Sigmoid colon (tissue), 4 donors: ENCODE results near the gene FMO3.

Experiments
- EP300 ChIP-seq, 4 donors: sonication (generic); formaldehyde crosslinking; IDR thresholded peaks; one replicate each; pipeline ENCODE4 v1.6.1; 2017; ENCODE audit warnings: antibody characterized with exemption in 4 of 4
- POLR2A ChIP-seq, 2 donors: fragments of 450-650 bp; IDR thresholded peaks; one replicate each; pipeline ENCODE4 v1.6.1; 2016; ENCODE audit warnings: antibody characterized with exemption in 2 of 2, mild to moderate bottlenecking in 2 of 2, moderate library complexity in 2 of 2
- POLR2AphosphoS5 ChIP-seq, 4 donors: sonication (generic); formaldehyde crosslinking; IDR thresholded peaks; one replicate each; pipeline ENCODE4 v1.6.1; 2017; ENCODE audit warnings: antibody characterized with exemption in 4 of 4
- TF ChIP-seq, protein P1 (sequence below), 4 experiments: fragments of 450-650 bp in 3 of 4; fragments of 200-600 bp in 1 of 4; IDR thresholded peaks; one replicate each; pipeline ENCODE4 v1.5.1; 2016 to 2019; ENCODE audit warnings: antibody characterized with exemption in 4 of 4, mild to moderate bottlenecking in 3 of 4, moderate library complexity in 2 of 4

DNA sequence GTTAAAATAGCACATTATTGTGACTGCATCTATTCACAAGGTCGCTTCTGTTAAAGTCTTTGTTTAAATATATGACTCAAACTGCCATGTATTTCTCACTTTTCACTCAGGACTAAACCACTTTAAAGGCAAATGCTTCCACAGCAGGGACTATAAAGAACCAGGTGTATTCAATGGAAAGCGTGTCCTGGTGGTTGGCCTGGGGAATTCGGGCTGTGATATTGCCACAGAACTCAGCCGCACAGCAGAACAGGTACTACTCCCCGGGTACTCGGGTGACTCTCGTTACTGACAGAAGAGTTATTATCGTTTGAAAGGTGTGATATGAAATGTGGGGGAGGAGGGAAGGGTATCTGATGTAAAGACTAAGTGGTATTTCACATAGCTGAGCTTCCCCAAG lies 17.3 kb downstream of the FMO3 start:
- TF ChIP-seq POLR2A (IDR thresholded peaks at IDR 0.05) (no peak), POLR2AphosphoS5 (IDR thresholded peaks at IDR 0.05) (no peak), EP300 (IDR thresholded peaks at IDR 0.05) (no peak)
- TF ChIP-seq, protein P1, sequence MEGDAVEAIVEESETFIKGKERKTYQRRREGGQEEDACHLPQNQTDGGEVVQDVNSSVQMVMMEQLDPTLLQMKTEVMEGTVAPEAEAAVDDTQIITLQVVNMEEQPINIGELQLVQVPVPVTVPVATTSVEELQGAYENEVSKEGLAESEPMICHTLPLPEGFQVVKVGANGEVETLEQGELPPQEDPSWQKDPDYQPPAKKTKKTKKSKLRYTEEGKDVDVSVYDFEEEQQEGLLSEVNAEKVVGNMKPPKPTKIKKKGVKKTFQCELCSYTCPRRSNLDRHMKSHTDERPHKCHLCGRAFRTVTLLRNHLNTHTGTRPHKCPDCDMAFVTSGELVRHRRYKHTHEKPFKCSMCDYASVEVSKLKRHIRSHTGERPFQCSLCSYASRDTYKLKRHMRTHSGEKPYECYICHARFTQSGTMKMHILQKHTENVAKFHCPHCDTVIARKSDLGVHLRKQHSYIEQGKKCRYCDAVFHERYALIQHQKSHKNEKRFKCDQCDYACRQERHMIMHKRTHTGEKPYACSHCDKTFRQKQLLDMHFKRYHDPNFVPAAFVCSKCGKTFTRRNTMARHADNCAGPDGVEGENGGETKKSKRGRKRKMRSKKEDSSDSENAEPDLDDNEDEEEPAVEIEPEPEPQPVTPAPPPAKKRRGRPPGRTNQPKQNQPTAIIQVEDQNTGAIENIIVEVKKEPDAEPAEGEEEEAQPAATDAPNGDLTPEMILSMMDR (IDR thresholded peaks at IDR 0.05), result no peak
